GM18499 (cell line): Measurements from ENCODE around the gene LRRN3.

Source experiments
- ATAC-seq: cut with Tn5 transposase; IDR thresholded peaks from one replicate; pipeline ENCODE4 v1.9.1; 2021; ENCODE audit warnings: moderate number of reproducible peaks; ENCODE audit not compliant: insufficient read depth, unreplicated experiment

The LRRN3 gene

DNA sequence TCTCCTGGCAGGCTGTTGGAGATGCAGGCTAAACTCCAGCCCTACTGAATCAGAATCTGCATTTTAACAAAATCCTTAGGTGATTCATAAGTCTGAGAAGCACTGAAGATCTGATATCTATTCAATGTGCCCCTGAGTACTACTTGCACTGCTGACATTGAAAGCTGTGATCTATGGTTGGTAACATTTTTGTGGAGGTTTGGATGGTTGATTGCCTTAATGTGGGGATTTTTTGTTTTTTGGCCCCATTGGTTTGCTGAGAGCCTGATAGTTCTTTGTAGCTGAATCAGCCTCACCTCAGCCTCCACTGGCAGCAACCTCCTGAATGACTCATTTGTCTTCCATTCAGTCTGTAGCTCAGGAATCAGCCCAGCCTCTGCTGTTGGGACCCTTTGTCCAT lies 14.7 kb upstream of the LRRN3 start:
- ATAC-seq, result no peak

DNA sequence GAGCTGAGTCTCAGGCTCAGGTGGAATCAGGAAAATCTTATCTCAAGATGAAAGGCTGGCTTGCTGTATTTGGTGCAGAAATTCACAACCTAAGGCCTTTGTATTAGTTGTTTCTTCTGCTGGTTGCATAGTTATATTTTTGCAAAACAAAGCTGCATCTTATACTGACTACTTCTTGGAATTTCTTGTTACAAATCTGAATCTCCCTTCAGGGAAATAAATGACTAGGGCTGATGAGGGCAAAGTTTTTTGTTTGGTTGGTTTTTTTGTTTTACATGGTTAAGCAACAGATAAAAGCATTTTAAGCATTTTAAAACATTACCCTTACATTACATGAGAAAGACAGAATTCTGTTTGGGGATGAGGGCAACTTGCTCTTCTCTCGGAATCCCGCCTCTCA lies 13.9 kb upstream of the LRRN3 start:
- no peak for ATAC-seq

DNA sequence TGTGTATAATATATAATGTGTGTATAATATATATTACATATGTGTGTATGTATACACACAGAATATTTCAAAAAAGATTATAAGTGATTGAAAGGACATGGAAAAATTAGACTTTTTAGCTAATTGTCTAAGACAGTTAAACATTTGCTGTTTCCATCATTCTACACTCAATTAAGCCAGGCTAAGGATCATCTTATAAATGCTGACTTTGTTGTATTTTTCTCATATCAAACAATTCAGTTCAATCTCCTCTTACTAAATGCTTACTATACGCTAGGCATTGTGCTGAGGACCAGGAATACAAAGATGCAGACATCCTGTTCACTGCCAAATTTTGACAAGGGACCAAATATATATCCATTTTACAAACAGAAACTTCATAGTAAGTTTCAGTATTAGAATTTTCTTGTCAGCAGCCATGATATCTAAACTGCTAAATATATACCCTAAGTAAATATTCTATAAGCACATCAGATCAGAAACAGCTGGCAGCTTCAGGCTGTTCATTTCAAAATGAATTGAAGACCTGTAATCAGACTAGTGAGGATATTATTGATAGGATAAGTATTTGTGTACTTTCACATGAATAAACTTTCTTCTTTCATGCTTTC lies 10.3 kb upstream of the LRRN3 start:
- ATAC-seq, result no peak

DNA sequence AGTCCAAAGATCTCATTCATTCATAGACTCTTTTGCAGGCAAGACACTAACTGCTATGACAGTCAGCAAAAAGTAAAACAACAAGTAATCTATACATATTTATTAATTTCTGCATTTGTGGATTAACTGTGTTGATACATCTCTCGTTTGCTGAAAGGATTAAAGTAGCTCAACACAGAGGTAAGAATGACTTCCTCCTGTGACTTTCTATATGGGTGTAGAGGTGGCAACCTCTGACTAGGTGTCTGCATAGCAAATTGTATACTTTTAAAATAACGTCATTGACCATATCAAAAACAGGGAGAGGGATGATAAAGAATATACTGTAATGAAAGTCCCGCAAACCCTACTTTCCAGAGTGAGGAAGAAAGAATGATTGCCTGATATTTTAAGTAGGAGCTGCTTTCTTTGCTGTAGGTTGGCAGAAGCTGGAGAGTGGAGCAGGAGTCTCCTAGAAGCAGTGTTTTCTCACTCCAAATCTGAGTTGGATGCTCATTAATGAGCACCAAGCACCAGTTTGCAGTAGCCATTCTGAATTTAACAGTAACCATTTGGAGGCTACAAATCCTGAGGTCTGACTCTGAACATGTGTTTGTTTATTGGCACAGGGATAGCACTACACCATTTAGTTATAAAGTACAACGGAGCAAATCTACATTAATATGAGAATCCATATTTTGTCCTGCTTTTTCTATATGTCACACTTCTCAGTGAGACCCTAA lies 9.2 kb upstream of the LRRN3 start:
- no peak for ATAC-seq

DNA sequence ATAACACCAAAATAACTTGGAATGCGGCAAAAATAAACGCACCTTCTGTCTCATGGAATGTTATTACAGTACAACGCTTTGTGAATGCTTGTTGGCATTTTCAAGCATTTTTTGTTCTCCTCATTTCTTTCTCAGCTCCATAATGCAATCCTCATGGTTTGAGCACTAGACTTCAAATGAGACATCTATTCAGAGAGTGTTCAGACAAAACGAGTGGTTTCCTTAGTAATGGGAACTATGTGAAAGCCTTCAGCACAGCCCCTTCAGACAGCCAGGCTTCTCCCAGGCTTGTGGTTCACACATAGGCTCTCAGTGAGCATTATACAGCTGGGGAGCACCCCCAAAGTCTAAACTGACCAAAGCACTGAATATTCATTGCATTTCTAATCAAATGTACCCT lies 8.6 kb upstream of the LRRN3 start:
- ATAC-seq, result no peak

DNA sequence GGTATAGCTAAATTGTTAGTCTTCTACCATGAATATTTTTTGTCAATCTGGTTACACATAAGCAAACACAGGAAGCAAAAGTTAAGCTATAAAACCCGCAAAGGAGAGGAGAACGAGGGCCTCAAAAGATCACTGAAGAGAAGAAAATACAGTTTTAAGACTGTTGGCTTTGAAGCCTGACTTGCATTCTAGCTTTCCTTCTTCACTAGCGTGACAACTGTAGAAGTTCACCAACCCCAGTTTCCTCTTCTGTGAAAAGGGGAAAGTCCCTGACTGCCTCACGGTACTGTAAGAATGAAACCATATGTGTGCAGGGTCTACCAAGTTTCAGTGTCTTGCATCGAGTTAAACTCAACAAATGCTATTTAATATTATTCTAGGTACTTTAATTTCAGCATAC lies 7.5 kb upstream of the LRRN3 start:
- ATAC-seq, result peak; percentile 98

DNA sequence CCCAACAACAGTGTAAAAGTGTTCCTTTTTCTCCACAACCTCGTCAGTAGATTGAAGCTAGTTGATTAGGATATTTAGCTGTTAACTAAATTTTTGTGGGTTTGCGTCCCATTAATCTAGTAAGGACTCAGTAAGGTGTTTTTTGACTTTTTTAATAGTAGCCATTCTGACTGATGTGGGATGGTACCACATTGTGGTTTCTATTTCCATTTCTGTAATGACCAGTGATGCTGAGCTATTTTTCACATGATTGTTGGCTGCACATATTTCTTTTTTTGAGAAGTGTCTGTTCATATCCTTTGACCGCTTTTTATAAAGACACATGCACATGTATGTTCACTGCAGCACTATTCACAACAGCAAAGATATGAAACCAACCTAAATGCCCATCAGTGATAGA lies 5.6 kb upstream of the LRRN3 start:
- no peak for ATAC-seq

DNA sequence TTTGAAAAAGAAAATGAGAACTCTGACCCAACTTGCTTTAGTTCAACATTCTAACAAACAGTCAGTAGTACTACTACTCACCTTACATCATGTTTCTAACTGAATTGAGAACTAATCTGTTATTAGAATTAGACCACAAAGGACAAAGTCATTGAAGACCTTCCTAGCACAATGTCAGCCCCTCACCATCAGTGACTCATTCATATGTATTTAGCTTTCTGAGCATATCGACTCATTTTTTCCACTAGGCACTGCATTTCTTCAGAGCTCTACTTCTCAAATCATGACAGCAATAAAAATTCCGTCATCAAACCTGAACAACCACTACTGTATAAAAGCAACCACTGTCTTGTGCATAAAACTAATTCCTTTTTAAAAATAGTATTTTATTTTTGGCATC lies 4.4 kb upstream of the LRRN3 start:
- no peak for ATAC-seq

DNA sequence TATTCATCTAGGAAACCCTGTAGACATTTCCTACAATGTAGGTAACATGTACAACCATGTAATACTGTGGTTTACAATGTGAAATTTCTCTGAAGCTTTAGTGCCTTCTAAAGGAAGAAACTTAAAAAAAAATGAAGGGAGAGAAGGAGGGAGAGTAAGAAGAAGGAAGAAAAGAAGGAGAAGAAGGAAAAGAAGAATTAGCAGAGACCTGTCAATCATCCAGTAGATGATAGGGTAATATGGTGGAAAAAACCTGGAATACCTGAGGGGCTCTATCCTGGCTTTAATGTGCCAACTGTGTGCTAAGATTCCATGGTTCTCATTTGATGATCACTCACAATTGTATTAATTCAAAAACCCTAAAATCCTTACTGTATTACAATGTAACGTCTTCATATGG lies 2.6 kb upstream of the LRRN3 start:
- ATAC-seq, result no peak

DNA sequence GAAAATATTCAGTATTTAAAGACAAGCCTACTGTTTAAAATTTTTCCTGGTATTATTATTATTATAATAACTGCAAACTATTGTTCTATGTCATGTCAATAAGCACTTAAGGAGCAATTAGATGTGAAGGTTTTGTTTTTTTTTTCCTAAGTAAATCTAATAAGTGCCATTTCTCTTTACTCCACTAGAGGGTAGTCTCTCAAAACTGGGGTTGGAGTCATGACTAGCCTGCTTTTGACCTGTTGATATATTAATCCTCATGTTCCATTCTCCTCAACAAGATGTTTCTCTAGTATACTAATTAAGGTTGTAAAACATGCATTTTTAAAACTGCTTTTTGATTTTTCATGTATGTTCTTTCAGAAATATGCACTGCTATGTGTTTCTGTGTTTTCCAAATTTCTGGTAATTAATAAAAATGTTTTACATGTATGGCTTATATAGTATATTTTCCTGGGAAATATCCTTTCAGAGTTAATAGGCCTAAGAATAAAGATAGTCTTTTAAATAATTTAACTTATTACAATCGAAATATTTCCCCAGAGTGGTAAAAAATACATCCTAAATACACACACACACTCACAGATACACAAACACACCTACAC lies 1.0 kb upstream of the LRRN3 start:
- no peak for ATAC-seq

DNA sequence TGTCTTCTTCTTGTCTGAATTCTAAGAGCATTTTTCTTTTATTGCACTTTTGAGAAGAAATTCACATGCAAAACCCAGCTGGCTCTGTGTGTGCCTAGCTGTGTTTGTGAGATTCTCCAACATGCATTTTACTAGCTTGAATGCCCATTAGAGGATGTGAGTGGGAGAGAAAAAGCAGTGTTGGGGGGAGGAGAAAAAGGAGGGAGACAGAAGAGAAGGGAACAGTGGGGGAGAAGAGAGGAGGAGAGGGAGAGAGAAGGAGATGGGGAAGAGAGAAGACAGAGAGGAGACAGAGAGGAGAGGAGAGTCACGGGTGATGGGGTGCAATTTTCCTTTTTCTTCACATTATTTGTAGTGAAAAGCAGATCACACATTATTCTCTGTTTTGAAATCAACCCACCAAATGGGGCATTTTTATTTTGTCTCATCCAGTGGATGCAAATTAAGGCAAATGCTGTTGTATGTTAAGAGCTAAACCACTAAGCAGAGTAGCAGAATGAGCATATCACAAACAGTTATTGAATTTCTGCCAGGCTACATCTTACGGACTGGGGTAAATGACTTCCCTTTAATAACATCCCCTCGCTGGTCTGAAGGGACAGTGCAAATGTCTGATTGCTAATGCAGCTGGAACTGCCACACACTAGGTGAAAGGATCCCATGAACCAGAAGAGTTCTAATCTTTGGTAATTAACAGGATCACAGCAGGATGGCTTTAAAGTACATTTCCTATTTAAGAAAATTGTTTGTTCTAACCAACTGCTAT lies 849 bp downstream of the LRRN3 start:
- ATAC-seq, result no peak

DNA sequence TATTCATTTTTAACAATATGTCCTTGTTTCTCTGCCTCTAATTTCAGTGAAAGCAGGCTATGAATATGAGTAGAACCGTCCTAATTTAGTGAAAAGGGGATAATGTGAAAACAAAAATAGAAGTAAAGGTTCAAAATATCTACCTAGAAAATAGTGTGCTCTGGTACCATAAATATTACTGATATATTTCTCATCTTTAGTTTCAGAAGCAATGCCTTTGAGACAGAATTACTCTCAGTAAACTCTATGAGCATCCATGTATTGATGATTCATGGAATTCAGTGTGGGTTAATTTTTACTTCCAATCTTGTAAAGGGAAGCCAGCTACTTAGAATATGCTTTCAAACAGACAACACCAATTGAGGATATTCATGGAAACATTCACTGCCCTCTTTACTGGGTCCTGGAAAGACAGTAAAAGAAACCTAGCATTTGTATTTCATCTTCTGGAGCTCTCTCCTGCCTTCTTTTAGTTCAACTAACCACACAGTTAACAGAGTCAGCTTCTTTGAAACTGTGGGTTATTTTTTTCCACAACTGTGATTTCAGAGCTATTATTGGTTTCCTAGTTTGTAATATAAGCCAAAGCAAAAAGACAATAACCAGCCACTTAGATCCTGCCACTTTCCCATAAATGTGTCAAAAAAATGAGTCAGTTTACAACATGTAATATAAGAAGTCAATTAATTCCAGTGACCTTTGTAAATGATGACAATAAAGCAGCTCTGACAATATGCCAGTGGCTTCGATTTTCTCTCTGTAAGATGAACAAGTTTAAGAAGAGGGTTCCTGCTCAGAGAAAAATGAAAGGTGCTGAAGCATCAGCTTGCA lies 1.7 kb downstream of the LRRN3 start:
- ATAC-seq, result no peak

DNA sequence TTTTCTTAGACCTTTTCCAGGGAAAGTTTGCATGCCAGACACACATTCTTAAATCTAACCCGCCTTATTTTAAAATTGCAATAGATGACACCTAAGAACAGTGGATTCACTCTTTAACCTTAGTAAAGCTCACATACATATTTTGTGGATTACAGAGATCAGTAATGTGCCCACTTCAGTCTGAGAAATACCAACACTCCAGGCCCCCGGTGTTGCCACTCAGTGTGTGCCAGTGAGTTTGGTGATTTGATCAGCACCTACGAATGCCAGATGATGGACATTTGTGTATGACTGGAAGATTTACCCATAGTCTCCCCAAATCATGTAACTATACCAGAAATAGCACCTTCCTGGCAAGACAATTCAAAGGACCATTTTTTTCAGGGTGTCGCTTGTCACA lies 2.6 kb downstream of the LRRN3 start:
- ATAC-seq, result no peak

DNA sequence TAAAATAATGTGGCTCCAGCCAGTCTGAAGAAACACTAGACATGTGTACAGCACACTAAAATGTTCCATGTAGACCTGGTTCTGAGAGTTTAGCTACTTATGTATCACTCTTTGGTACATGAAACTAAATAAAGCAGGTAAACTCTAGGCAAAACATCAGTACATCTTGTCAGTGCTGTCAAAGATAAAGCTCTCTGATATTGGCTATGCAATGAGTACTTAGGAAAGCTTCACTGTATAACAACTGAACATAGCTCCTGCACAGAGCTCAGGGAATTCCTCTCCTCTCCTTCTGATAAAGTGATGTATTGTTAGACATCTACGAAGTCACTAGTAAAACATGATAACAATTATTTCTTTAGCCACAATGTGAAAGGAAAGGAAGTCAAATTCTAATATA lies 3.5 kb downstream of the LRRN3 start:
- no peak for ATAC-seq

DNA sequence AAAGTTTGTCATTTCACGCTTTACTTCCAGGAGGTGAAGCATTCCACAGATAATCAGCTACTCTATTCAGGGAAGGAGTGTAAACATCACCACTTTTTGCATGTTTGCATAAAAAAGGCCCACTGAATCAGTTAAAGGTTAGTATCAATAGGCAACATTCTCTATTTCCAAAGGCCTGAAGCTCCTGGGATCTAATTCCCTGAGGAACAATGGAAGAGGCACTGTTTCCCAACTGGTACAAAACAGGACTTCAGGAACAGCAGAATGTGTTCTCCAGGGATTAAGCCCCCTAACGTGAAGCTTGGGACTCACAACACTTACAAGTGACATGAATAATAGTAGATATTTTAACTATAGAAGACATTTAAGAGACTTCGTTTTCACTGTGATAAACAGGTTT lies 6.1 kb downstream of the LRRN3 start:
- ATAC-seq, result no peak

DNA sequence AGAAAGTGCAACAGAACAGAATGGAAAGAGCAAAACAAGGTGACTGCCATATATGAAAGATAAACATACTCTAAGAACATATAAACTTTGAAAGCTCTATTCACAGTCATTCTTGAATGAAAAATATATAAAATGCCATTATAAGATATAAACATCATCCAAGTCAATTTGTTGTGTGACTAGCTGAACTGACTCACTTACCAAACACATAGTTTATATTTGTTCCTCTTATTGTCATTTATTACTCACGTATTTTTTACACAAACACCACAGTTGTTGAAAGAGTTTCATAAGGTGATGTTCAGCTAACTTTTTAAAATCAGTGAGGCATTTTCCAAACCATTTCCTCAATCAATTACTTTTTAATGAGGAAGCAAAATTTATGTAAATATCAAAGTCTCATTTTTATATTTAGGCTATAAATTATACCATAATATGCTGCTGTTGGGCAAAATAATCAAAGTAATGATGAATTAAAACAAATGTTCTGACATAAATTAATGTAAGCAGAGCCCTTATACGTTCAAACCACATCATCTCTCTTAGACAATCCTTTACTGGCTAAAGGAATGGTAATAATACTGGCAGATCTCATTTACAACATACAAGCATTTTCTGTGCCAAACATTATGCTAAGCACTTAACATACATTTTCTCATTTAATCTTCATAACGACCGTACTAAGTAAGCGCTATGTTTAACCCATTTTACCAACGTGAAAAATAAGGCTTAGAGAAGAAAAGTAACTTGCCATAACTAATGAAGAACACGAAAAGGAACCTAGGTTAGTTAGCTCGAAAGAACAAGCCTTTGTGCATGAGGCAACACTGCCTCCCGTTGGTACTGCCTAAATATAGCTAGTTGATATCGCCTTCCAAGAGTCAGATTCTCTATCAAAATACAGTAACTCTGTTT lies 7.3 kb downstream of the LRRN3 start:
- peak; percentile 61 for ATAC-seq

DNA sequence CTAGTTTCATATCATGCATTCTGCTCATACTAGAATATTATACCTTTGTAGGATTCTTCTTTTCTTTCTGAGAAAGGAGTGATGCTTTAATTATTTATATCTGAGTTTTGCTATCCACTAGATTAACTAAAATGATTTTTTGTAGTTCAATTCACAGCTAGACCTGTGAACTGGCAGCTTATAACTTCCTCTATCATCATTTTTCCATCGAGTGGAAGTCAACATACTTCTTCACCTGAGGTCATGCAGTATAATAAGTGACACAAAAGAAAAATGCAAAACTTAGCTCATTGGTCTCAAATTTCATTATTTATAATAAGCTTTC lies 8.0 kb downstream of the LRRN3 start:
- ATAC-seq, result no peak

DNA sequence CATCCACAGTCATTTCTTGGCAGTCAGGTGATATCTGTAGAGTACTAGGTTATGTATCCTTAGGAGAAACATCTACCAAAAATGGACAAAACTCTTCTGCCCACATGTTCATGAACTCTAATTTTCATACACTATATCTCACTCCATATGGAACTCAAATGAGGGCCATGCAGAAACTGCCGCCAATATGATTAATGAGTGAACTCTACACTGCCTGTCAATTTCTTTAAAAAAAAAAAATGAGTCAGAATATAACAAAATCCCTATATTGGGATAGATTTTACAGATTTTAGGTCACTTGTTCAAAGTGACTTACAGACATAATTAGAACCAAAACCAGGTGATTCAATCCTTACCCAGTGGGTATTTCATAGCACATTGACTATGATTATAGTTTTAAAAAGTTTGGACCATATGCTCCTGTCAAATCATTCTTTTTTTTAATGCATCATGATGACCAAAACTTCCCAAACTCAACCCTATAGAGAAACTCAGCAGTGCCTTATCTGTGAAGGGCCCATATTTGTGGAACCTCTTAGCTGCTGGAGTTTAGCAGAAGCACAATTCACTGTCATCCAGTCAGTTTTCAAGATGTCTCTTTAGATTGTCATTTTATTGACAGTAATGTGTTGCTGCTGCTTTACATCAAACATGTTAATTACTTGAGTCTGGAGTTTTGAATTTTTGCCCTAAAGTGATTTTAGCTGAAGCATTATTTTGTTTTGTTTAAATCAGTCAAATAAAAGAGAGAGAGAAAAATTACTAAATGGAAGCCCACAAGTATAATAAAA lies 11.1 kb downstream of the LRRN3 start:
- ATAC-seq, result no peak

DNA sequence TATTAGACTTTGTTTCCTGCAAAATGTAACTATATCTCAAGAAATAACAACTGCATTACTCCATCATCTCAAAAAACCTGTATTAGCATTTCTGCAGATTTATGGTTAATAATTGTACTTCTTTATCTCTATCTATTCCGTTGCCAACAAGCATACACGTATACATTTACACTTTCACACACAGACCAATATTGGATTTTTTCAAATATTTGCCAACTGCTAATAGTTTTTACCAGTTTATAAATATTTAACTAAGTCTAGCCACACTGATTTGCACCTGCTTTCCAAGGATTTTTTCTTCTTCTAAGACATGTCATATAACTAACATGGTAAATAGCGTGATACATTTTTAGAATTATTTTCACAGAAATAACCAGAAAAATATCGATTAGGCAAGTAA lies 12.2 kb downstream of the LRRN3 start:
- no peak for ATAC-seq
